H9 (cell line): ENCODE data around the gene SPRR1A. TPM values are rescaled to one million over a fixed set of nuclear protein-coding genes. Genes with fewer than 3 reads are reported as not detected.
"Not testable (repeated sequence)": the region's sequence is repeated elsewhere in the genome, so short reads cannot be mapped to it uniquely, and the experiment has no call there.

Experiments used
- DNase-seq: peaks from one replicate; pipeline ENCODE4 v3.0.0-alpha.2; 2017
- H2AFZ ChIP-seq: one replicate; pipeline ENCODE4 v1.6.1; 2013; ENCODE audit warnings: mild to moderate bottlenecking, low read length, control low read depth, moderate library complexity
- H2AK5ac ChIP-seq: 2 replicates; pipeline ENCODE4 v1.6.1; 2013; ENCODE audit warnings: low read length, control low read depth, mixed read lengths; ENCODE audit not compliant: insufficient read length
- H2BK120ac ChIP-seq: one replicate; pipeline ENCODE4 v1.6.1; 2013; ENCODE audit warnings: low read depth, mild to moderate bottlenecking, low read length, control low read depth, inconsistent platforms; ENCODE audit not compliant: poor library complexity, severe bottlenecking
- H2BK12ac ChIP-seq: 2 replicates; pipeline ENCODE4 v1.6.1; 2013; ENCODE audit warnings: low read length, control low read depth, mixed read lengths, low read depth; ENCODE audit not compliant: insufficient read length
- H2BK15ac ChIP-seq: 2 replicates; pipeline ENCODE4 v1.6.1; 2013; ENCODE audit warnings: low read depth, low read length, control low read depth
- H2BK20ac ChIP-seq: one replicate; pipeline ENCODE4 v1.6.1; 2013; ENCODE audit warnings: low read depth, mild to moderate bottlenecking, low read length, control low read depth, inconsistent platforms; ENCODE audit not compliant: poor library complexity, severe bottlenecking
- H2BK5ac ChIP-seq: 2 replicates; pipeline ENCODE4 v1.6.1; 2013; ENCODE audit warnings: low read length, control low read depth, mixed read lengths; ENCODE audit not compliant: insufficient read length
- H3K14ac ChIP-seq: 2 replicates; pipeline ENCODE4 v1.6.1; 2013; ENCODE audit warnings: low read length, control low read depth; ENCODE audit not compliant: insufficient read depth
- H3K18ac ChIP-seq: 2 replicates; pipeline ENCODE4 v1.6.1; 2013; ENCODE audit warnings: low read depth, mild to moderate bottlenecking, mixed read lengths, low read length, control low read depth; ENCODE audit not compliant: insufficient read length
- H3K23ac ChIP-seq: 2 replicates; pipeline ENCODE4 v1.6.1; 2013; ENCODE audit warnings: low read length, control low read depth, mixed read lengths, low read depth; ENCODE audit not compliant: insufficient read length
- H3K23me2 ChIP-seq: 2 replicates; pipeline ENCODE4 v1.6.1; 2013; ENCODE audit warnings: low read depth, mild to moderate bottlenecking, mixed read lengths, low read length, control low read depth; ENCODE audit not compliant: insufficient read length, poor library complexity, severe bottlenecking
- H3K27ac ChIP-seq: 2 replicates; pipeline ENCODE4 v1.5.1; 2013; ENCODE audit warnings: low read length, control low read depth, mixed read lengths, low read depth; ENCODE audit not compliant: insufficient read length
- H3K27me3 ChIP-seq: 2 replicates; pipeline ENCODE4 v1.6.1; 2013; ENCODE audit warnings: low read length, control low read depth, inconsistent platforms; ENCODE audit not compliant: insufficient read depth
- H3K4ac ChIP-seq: 2 replicates; pipeline ENCODE4 v1.6.1; 2013; ENCODE audit warnings: low read depth, mild to moderate bottlenecking, control low read depth, inconsistent platforms, low read length, moderate library complexity
- H3K4me1 ChIP-seq: 2 replicates; pipeline ENCODE4 v1.6.1; 2013; ENCODE audit warnings: low read length, control low read depth, inconsistent platforms; ENCODE audit not compliant: insufficient read depth
- H3K4me2 ChIP-seq: 2 replicates; pipeline ENCODE4 v1.6.1; 2013; ENCODE audit warnings: low read length, control low read depth, mixed read lengths; ENCODE audit not compliant: insufficient read length, insufficient read depth
- H3K56ac ChIP-seq: 2 replicates; pipeline ENCODE4 v1.6.1; 2013; ENCODE audit warnings: low read depth, mild to moderate bottlenecking, mixed read lengths, low read length, control low read depth; ENCODE audit not compliant: insufficient read length
- H3K79me1 ChIP-seq: 2 replicates; pipeline ENCODE4 v1.6.1; 2013; ENCODE audit warnings: low read depth, mild to moderate bottlenecking, moderate library complexity, low read length, control low read depth, inconsistent platforms; ENCODE audit not compliant: insufficient read depth, poor library complexity, severe bottlenecking
- H3K79me2 ChIP-seq: 2 replicates; pipeline ENCODE4 v1.6.1; 2013; ENCODE audit warnings: low read length, control low read depth, inconsistent platforms; ENCODE audit not compliant: insufficient read depth
- H3K9ac ChIP-seq: 2 replicates; pipeline ENCODE4 v1.6.1; 2013; ENCODE audit warnings: low read length, control low read depth, mixed read lengths; ENCODE audit not compliant: insufficient read length; ENCODE audit errors: extremely low read depth
- H3K9me3 ChIP-seq: one replicate; pipeline ENCODE4 v1.6.1; 2013; ENCODE audit warnings: low read depth, low read length, inconsistent platforms; ENCODE audit not compliant: control insufficient read depth
- H3T11ph ChIP-seq: one replicate; pipeline ENCODE4 v1.6.1; 2013; ENCODE audit warnings: mild to moderate bottlenecking, low read length, control low read depth, inconsistent platforms
- H4K20me1 ChIP-seq: one replicate; pipeline ENCODE4 v1.6.1; 2013; ENCODE audit not compliant: control insufficient read depth, insufficient read length, insufficient read depth
- H4K5ac ChIP-seq: 2 replicates; pipeline ENCODE4 v1.6.1; 2013; ENCODE audit warnings: low read depth, mild to moderate bottlenecking, mixed read lengths, low read length, control low read depth; ENCODE audit not compliant: insufficient read length
- H4K8ac ChIP-seq: replicated peaks from 2 replicates; pipeline ENCODE4 v1.6.1; 2013; ENCODE audit warnings: low read length, control low read depth, mixed read lengths, low read depth; ENCODE audit not compliant: insufficient read length
- H4K91ac ChIP-seq: 2 replicates; pipeline ENCODE4 v1.6.1; 2013; ENCODE audit warnings: low read depth, mild to moderate bottlenecking, moderate library complexity, mixed read lengths, low read length, control low read depth; ENCODE audit not compliant: insufficient read length
- H3K27ac Mint-ChIP-seq, 3 experiments: 2 replicates in 2 of 3; 3 replicates in 1 of 3; pipeline ENCODE4 v1.8.0; 2020 to 2021; ENCODE audit warnings: mixed read lengths in 3 of 3, mild to moderate bottlenecking in 1 of 3, moderate library complexity in 1 of 3
- H3K27me3 Mint-ChIP-seq: 2 replicates; pipeline ENCODE4 v1.8.0; 2021; ENCODE audit warnings: low read depth, mild to moderate bottlenecking, moderate library complexity, mixed read lengths
- H3K36me3 Mint-ChIP-seq, 3 experiments: 2 replicates in 2 of 3; 3 replicates in 1 of 3; pipeline ENCODE4 v1.8.0; 2020 to 2021; ENCODE audit warnings: low read depth in 3 of 3, mixed read lengths in 3 of 3; ENCODE audit not compliant: insufficient read depth in 1 of 3
- H3K4me1 Mint-ChIP-seq, 2 experiments: 2 replicates each; pipeline ENCODE4 v1.8.0; 2020; ENCODE audit warnings: mixed read lengths in 2 of 2
- H3K4me3 Mint-ChIP-seq, 2 experiments: 2 replicates in 1 of 2; 3 replicates in 1 of 2; pipeline ENCODE4 v1.8.0; 2020 to 2021; ENCODE audit warnings: mild to moderate bottlenecking in 2 of 2, mixed read lengths in 2 of 2, moderate library complexity in 1 of 2
- H3K9me3 Mint-ChIP-seq, 2 experiments: 2 replicates in 1 of 2; 3 replicates in 1 of 2; pipeline ENCODE4 v1.8.0; 2020; ENCODE audit warnings: mild to moderate bottlenecking in 2 of 2, mixed read lengths in 2 of 2, moderate library complexity in 1 of 2
- WGBS: extraction: QIAGEN DNeasy Blood & Tissue Kit; methylation state at CpG from one replicate; pipeline ENCODE4 v1.1.7; 2013; ENCODE audit warnings: missing lambda C conversion rate, low lambda C conversion rate, mixed read lengths; ENCODE audit not compliant: insufficient read length; ENCODE audit errors: extremely low coverage; 5-methylcytosine and 5-hydroxymethylcytosine counted together
- total RNA-seq: library from RNA; stranded (reverse); gene quantifications from 2 replicates; pipeline ENCODE4 v1.2.1, GENCODE V29; 2021

Gene SPRR1A
- total RNA-seq, 1 experiment from 2014 or later, result not detected

GRCh38 chr1:153021829-153022228, 37.9 kb downstream of the SPRR1A start:
- not testable (repeated sequence) for H3K4ac ChIP-seq, H2BK20ac ChIP-seq, H4K20me1 ChIP-seq, H3K23me2 ChIP-seq, H3K27me3 ChIP-seq, H3K79me2 ChIP-seq, H3K23ac ChIP-seq, H2BK5ac ChIP-seq, H3K9ac ChIP-seq, H2AFZ ChIP-seq, H3K9me3 ChIP-seq, H2BK15ac ChIP-seq, H3K27ac ChIP-seq, H4K5ac ChIP-seq, H3K4me3 Mint-ChIP-seq, H3K27me3 Mint-ChIP-seq, H3K56ac ChIP-seq, H3K18ac ChIP-seq, H2BK12ac ChIP-seq, H2BK120ac ChIP-seq, H3K79me1 ChIP-seq, H4K8ac ChIP-seq, H3K14ac ChIP-seq, DNase-seq, H3K9me3 Mint-ChIP-seq, H3K4me2 ChIP-seq, H3K4me1 ChIP-seq, H4K91ac ChIP-seq, H3K36me3 Mint-ChIP-seq, H3T11ph ChIP-seq, H2AK5ac ChIP-seq
- Mint-ChIP-seq H3K4me1 (peaks cover 11 to 20% of the 10 kb centered on the region in 2 experiments), H3K27ac (peak overlapping the region in 1 of 3 experiments; percentile 80; a peak in 1 of 7 replicates)
- no CpG with 5 or more reads among the region's 2 CpGs for WGBS

GRCh38 chr1:153022340-153022739, 38.5 kb downstream of the SPRR1A start:
- H3K23me2 ChIP-seq, H2BK12ac ChIP-seq, H3K14ac ChIP-seq, H3K27ac Mint-ChIP-seq, H2BK5ac ChIP-seq, H3K9me3 ChIP-seq, H3K4me3 Mint-ChIP-seq, H2AK5ac ChIP-seq, H3K27ac ChIP-seq, H4K5ac ChIP-seq, H4K91ac ChIP-seq, H3K27me3 Mint-ChIP-seq, H3K18ac ChIP-seq, H3K23ac ChIP-seq, H3K9ac ChIP-seq, H2AFZ ChIP-seq, H3K79me2 ChIP-seq, H3K56ac ChIP-seq, H3K9me3 Mint-ChIP-seq, H3T11ph ChIP-seq, H2BK20ac ChIP-seq, H3K4me1 ChIP-seq, H4K20me1 ChIP-seq, H3K27me3 ChIP-seq, H3K36me3 Mint-ChIP-seq, H3K4me2 ChIP-seq, H3K79me1 ChIP-seq, DNase-seq, H2BK120ac ChIP-seq, H3K4ac ChIP-seq, H4K8ac ChIP-seq, H2BK15ac ChIP-seq: not testable (repeated sequence)
- peaks cover 11 to 25% of the 10 kb centered on the region in 2 experiments for H3K4me1 Mint-ChIP-seq
- WGBS, result no CpG with 5 or more reads among the region's 9 CpGs
